ENCODE measurements around the gene COL24A1. TPM values are rescaled to one million over a fixed set of nuclear protein-coding genes. Genes with fewer than 3 reads are reported as not detected.

COL24A1 gene
- total and polyA plus RNA-seq, 2 of the 8 experiments (the other 6 are each of a cell fraction or from before 2014, with no cell fraction given) = 0.23 to 1.1 TPM

GRCh38 chr1:85865213-85865612 is 291.4 kb downstream of the COL24A1 start:
- DNase-seq (ENCODE audit: low read depth in 1 of 2, low spot score in 2 of 2) (no peak), FAIRE-seq (no peak)
- no peak overlapping the region for H3K9ac ChIP-seq (replicated peaks in 1 of 4; ENCODE audit: extremely low read depth in 1 of 4, low read depth in 3 of 4, low read length in 3 of 4)
- no peaks in the 10 kb centered on the region for H3K27me3 ChIP-seq (replicated peaks in 1 of 4; ENCODE audit: control insufficient read depth in 3 of 4, extremely low read depth in 1 of 4, insufficient read depth in 3 of 4, low read length in 3 of 4)
- no peak overlapping the region for H2AK5ac ChIP-seq (ENCODE audit: low read depth, low read length)
- H2BK20ac ChIP-seq (ENCODE audit: low read length) = no peak overlapping the region
- H3K23me2 ChIP-seq (ENCODE audit: low read depth, low read length) = no peaks in the 10 kb centered on the region
- H4K91ac ChIP-seq (replicated peaks; ENCODE audit: insufficient read length, low read length) = no peak overlapping the region
- H3K4ac ChIP-seq (replicated peaks; ENCODE audit: insufficient read length, low read depth, low read length) = no peak overlapping the region
- no peak overlapping the region for H2BK120ac ChIP-seq (replicated peaks; ENCODE audit: low read depth, low read length)
- H2BK5ac ChIP-seq (ENCODE audit: low read depth, low read length) = no peak overlapping the region
- no peaks in the 10 kb centered on the region for H3K79me2 ChIP-seq (ENCODE audit: control insufficient read depth in 1 of 2, insufficient read depth in 2 of 2, low read length in 2 of 2)
- H3K14ac ChIP-seq (ENCODE audit: insufficient read length) = no peak overlapping the region
- H3K27ac ChIP-seq (ENCODE audit: low read depth, low read length) = no peak overlapping the region
- no peak overlapping the region for H3K4me2 ChIP-seq (ENCODE audit: insufficient read depth in 1 of 2, low read depth in 2 of 2, low read length in 2 of 2)
- H3K9me3 ChIP-seq (ENCODE audit: insufficient read depth in 2 of 2, low read depth in 1 of 2, low read length in 1 of 2) = no peaks in the 10 kb centered on the region
- no peak overlapping the region for H2BK15ac ChIP-seq (ENCODE audit: low read length)
- no peak overlapping the region for H4K8ac ChIP-seq (ENCODE audit: extremely low read depth, insufficient read depth, low read length)
- H3K4me3 ChIP-seq (ENCODE audit: extremely low read depth in 1 of 4, insufficient read depth in 2 of 4, low read depth in 3 of 4, low read length in 4 of 4) = no peak overlapping the region
- no peak overlapping the region for H2AFZ ChIP-seq (ENCODE audit: low read length)
- CTCF ChIA-PET (ENCODE audit: partially characterized antibody) = no interaction called here
- H2BK12ac ChIP-seq (ENCODE audit: low read depth, low read length) = no peak overlapping the region
- H4K20me1 ChIP-seq (replicated peaks in 1 of 2; ENCODE audit: control insufficient read depth in 1 of 2, insufficient read depth in 2 of 2, low read length in 2 of 2) = no peaks in the 10 kb centered on the region
- POLR2A ChIA-PET (ENCODE audit: partially characterized antibody) = no interaction called here
- no peaks in the 10 kb centered on the region for H3K4me1 ChIP-seq (replicated peaks in 1 of 4; ENCODE audit: control insufficient read depth in 3 of 4, insufficient read depth in 4 of 4, low read length in 3 of 4)
- no peaks in the 10 kb centered on the region for H3K79me1 ChIP-seq (ENCODE audit: low read depth, low read length)
- H3K23ac ChIP-seq (ENCODE audit: insufficient read length) = no peak overlapping the region
- no peak overlapping the region for H4K5ac ChIP-seq (ENCODE audit: insufficient read length, low read depth, low read length)
- no peak overlapping the region for H3K56ac ChIP-seq (replicated peaks; ENCODE audit: insufficient read length, low read depth, low read length)
- H3K36me3 ChIP-seq (ENCODE audit: control insufficient read depth in 2 of 4, insufficient read depth in 4 of 4, low read length in 3 of 4) = no peaks in the 10 kb centered on the region
- H3K18ac ChIP-seq (ENCODE audit: extremely low read depth, low read length) = no peak overlapping the region
- WGBS, 2 experiments (ENCODE audit: extremely low coverage in 1 of 2, insufficient coverage in 1 of 2, insufficient read length in 1 of 2, insufficient replicate concordance in 2 of 2, low coverage in 1 of 2, low lambda C conversion rate in 2 of 2, missing lambda C conversion rate in 1 of 2) = 80% methylated on average over 1 of the region's 1 CpG; no CpG with 5 or more reads in 1 of the 2 experiments
- TF ChIP-seq ASH2L (IDR thresholded peaks at IDR 0.05; ENCODE audit: low read length) = no peak
- TF ChIP-seq EGR1 (IDR thresholded peaks at IDR 0.05; ENCODE audit: borderline replicate concordance, low read depth, low read length) = no peak
- no peak for TF ChIP-seq BCL11A (IDR thresholded peaks at IDR 0.05; ENCODE audit: low read depth in 2 of 2, low read length in 2 of 2)
- no peak for TF ChIP-seq NANOG (IDR thresholded peaks at IDR 0.05; ENCODE audit: insufficient read depth, low read depth, low read length, poor library complexity, severe bottlenecking)
- TF ChIP-seq RFX5 (IDR thresholded peaks at IDR 0.05; ENCODE audit: borderline replicate concordance, low read depth, low read length) = no peak
- TF ChIP-seq SIN3A (conservative IDR thresholded peaks at IDR 0.05 in 1 of 2, IDR thresholded peaks at IDR 0.05 in 1 of 2; ENCODE audit: low read depth in 1 of 2, low read length in 2 of 2) = no peak
- TF ChIP-seq SP2 (IDR thresholded peaks at IDR 0.05; ENCODE audit: low read length) = no peak
- TF ChIP-seq JUND (IDR thresholded peaks at IDR 0.05; ENCODE audit: low read length) = no peak
- TF ChIP-seq ZNF274 (IDR thresholded peaks at IDR 0.05; ENCODE audit: borderline replicate concordance, extremely low read depth, low read length) = no peak

Data from H1 (cell line).